Stimulated activated CD8-positive, alpha-beta memory T cell treated with anti-CD3 and anti-CD28 coated beads, Interleukin-15, amount 100 ng/mL, for 4 hours (primary cell): ENCODE results near the gene TMEM25.
"Not testable (repeated sequence)": the region's sequence is repeated elsewhere in the genome, so short reads cannot be mapped to it uniquely, and the experiment has no call there.

Experiments used
- DNase-seq, 2 donors: peaks; one replicate each; pipeline ENCODE4 v3.0.0-alpha.2; 2020; ENCODE audit warnings: low read depth in 2 of 2

Gene TMEM25

GRCh38 chr11:118532852-118533768 is 2.1 kb downstream of the TMEM25 start:
- DNase-seq, result no peak

GRCh38 chr11:118533769-118534729 is 3.1 kb downstream of the TMEM25 start:
- DNase-seq, result no peak

- no peak for DNase-seq
Measured at GRCh38 chr11:118535261-118535660, 4.3 kb downstream of the TMEM25 start.

- no peak for DNase-seq
Measured at GRCh38 chr11:118536726-118537125, 5.7 kb downstream of the TMEM25 start.

- DNase-seq, result no peak
Measured at GRCh38 chr11:118537409-118537980, 6.5 kb downstream of the TMEM25 start.

- DNase-seq, result no peak
Measured at GRCh38 chr11:118544010-118544646, 13.1 kb downstream of the TMEM25 start.

- no peak for DNase-seq
Measured at GRCh38 chr11:118544647-118545010, 13.6 kb downstream of the TMEM25 start.

- DNase-seq, result no peak
Measured at GRCh38 chr11:118545533-118545932, 14.5 kb downstream of the TMEM25 start.

GRCh38 chr11:118547132-118547531 is 16.1 kb downstream of the TMEM25 start:
- DNase-seq, result no peak

GRCh38 chr11:118552341-118552740 is 21.3 kb downstream of the TMEM25 start:
- DNase-seq, result no peak

GRCh38 chr11:118560806-118561205 is 29.8 kb downstream of the TMEM25 start:
- DNase-seq, result no peak

- DNase-seq, result no peak
Measured at GRCh38 chr11:118565051-118565450, 34.1 kb downstream of the TMEM25 start.

- no peak for DNase-seq
Measured at GRCh38 chr11:118569670-118570069, 38.7 kb downstream of the TMEM25 start.

GRCh38 chr11:118570787-118571186 is 39.8 kb downstream of the TMEM25 start:
- no peak for DNase-seq

- DNase-seq, result not testable (repeated sequence)
Measured at GRCh38 chr11:118571701-118572060, 40.7 kb downstream of the TMEM25 start.

GRCh38 chr11:118572061-118572980 is 41.3 kb downstream of the TMEM25 start, which contains the start of gene ARCN1:
TSS of gene ARCN1 (plus strand) at chr11:118572409. CDS start at chr11:118572548, 139 bp downstream.
- DNase-seq, result peak; percentile 60 to 63

- no peak for DNase-seq
Measured at GRCh38 chr11:118572981-118573550, 42.1 kb downstream of the TMEM25 start.

- no peak for DNase-seq
Measured at GRCh38 chr11:118574636-118575035, 43.6 kb downstream of the TMEM25 start.

- not testable (repeated sequence) for DNase-seq
Measured at GRCh38 chr11:118577995-118578394, 47.0 kb downstream of the TMEM25 start.

GRCh38 chr11:118581057-118581456 is 50.1 kb downstream of the TMEM25 start:
- no peak for DNase-seq
